ENCODE data around the gene DDX28.
"Not testable (repeated sequence)": the region's sequence is repeated elsewhere in the genome, so short reads cannot be mapped to it uniquely, and the experiment has no call there.

Gene DDX28

DNA sequence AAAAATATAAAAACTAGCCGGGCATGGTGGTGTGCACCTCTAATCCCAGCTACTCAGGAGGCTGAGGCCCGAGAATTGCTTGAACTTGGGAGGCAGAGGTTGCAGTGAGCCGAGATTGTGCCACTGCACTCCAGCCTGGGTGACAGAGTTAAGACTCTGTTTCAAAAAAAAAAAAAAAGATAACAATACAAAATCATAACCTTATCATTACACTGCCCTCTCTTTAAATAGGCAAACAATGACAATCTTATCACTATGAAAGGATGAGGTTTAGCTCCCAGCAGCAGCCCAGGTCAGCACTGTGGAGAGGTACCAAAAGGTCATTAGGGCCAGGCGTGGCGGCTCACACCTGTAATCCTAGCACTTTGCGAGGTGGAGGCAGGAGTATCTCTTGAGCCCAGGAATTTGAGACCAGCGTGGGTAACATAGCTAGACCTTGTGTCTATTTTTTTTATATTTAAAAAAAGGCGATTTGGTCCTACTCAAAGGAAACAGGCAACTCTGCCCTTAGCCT lies 3.8 kb downstream of the DDX28 start:
- peaks cover 0 to 10% (median 9%) of the 10 kb centered on the region in 5 donors for H3K36me3 ChIP-seq (ENCODE audit: control insufficient read depth in 5 of 5, insufficient read depth in 5 of 5, low read length in 5 of 5)
- H3K27me3 ChIP-seq (ENCODE audit: control insufficient read depth in 5 of 5, insufficient read depth in 4 of 5, low read length in 5 of 5) = no peaks in the 10 kb centered on the region
- peaks cover 9 to 31% (median 28%) of the 10 kb centered on the region in 5 donors for H3K4me1 ChIP-seq (ENCODE audit: control insufficient read depth in 5 of 5, insufficient read depth in 5 of 5, low read length in 5 of 5)
- H3K27ac ChIP-seq (ENCODE audit: low read depth, low read length) = no peak overlapping the region
- H3K4me3 ChIP-seq (ENCODE audit: low read depth in 1 of 5, low read length in 5 of 5) = no peak overlapping the region
- no peak overlapping the region for H3K9ac ChIP-seq (ENCODE audit: low read length in 5 of 5)
- H3K9me3 ChIP-seq (ENCODE audit: control insufficient read depth in 5 of 5, low read length in 5 of 5) = no peaks in the 10 kb centered on the region

DNA sequence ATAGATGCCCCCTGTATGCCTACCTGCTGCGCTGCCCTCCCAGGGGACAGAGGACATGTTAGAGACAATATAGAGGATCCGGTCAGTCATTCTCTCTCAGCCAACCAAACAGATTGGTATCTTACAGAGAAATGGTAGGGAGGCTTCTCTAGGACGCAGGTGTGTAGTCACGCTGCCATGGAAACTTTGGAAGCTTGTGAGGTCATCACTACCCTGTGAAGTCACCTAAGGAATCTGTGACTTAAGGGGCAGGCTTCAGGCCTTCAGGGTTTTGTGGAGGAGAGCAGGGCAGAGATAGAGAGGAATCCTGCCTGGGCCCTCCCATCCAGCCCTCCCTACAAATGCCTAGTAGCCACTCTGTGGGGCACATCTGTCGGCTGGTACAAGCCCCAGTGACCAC lies 7.4 kb downstream of the DDX28 start, which contains the start of gene DPEP2NB:
Gene DPEP2NB, minus strand, starts transcription at position 231 of the 400 bp plus-strand sequence. Its CDS starts 141 bp downstream, at position 90.
- no peak within 1 kb of the TSS for H3K4me3 ChIP-seq (ENCODE audit: low read depth in 1 of 5, low read length in 5 of 5)
- no peak within 1 kb of the TSS for H3K9ac ChIP-seq (ENCODE audit: low read length in 5 of 5)
- H3K36me3 ChIP-seq (ENCODE audit: control insufficient read depth in 5 of 5, insufficient read depth in 5 of 5, low read length in 5 of 5) = no peaks in the 10 kb centered on the region
- H3K27me3 ChIP-seq (ENCODE audit: control insufficient read depth in 5 of 5, insufficient read depth in 4 of 5, low read length in 5 of 5) = no peaks in the 10 kb centered on the region
- H3K27ac ChIP-seq (ENCODE audit: low read depth, low read length) = no peak within 1 kb of the TSS
- H3K9me3 ChIP-seq (ENCODE audit: control insufficient read depth in 5 of 5, low read length in 5 of 5) = no peaks in the 10 kb centered on the region
- peaks cover 0 to 15% (median 1%) of the 10 kb centered on the region in 5 donors for H3K4me1 ChIP-seq (ENCODE audit: control insufficient read depth in 5 of 5, insufficient read depth in 5 of 5, low read length in 5 of 5)

DNA sequence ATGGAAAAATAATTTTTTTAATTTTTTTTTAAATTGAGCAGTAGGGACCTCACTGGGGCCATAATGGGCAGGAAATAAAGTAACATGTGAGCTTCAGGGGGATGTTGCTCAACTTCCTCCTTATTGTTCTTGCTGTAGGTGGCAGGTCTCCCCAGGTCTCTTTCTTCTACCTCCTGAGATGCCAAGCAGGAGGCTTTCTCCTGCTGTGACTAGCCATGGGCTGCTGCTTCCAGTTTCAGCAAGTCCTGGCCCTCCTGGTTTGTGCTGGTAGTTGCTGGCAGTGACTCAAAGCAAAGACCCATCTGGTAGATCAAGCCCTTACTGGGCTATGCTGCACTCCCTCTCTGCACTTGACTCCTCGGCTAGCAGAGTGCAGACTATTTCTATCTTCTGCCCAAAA lies 9.6 kb downstream of the DDX28 start:
- Histone ChIP-seq H3K27me3 (ENCODE audit: control insufficient read depth in 5 of 5, insufficient read depth in 4 of 5, low read length in 5 of 5) (no peaks in the 10 kb centered on the region), H3K9ac (ENCODE audit: low read length in 5 of 5) (no peak overlapping the region), H3K4me1 (ENCODE audit: control insufficient read depth in 5 of 5, insufficient read depth in 5 of 5, low read length in 5 of 5) (peaks cover 0 to 15% (median 1%) of the 10 kb centered on the region in 5 donors), H3K4me3 (ENCODE audit: low read depth in 1 of 5, low read length in 5 of 5) (peak overlapping the region in 1 of 5 donors; percentile 22), H3K9me3 (ENCODE audit: control insufficient read depth in 5 of 5, low read length in 5 of 5) (no peaks in the 10 kb centered on the region), H3K27ac (ENCODE audit: low read depth, low read length) (no peak overlapping the region), H3K36me3 (ENCODE audit: control insufficient read depth in 5 of 5, insufficient read depth in 5 of 5, low read length in 5 of 5) (no peaks in the 10 kb centered on the region)

DNA sequence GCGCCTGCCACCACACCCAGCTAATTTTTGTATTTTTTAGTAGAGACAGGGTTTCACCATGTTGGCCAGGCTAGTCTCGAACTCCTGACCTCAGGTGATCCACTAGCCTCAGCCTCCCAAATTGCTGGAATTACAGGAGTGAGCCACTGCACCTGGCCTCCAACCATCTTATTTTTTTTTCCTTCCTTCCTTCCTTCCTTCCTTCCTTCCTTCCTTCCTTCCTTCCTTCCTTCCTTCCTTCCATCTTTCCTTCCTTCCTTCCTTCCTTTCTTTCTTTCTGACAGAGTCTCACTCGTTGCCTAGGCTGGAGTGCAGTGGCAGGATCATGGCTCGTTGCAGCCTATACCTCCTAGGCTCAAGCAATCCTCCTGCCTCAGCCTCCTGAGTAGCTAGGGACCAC lies 13.2 kb downstream of the DDX28 start:
- H3K4me3 ChIP-seq (ENCODE audit: low read depth in 1 of 5, low read length in 5 of 5); H3K9me3 ChIP-seq (ENCODE audit: control insufficient read depth in 5 of 5, low read length in 5 of 5); H3K27me3 ChIP-seq (ENCODE audit: control insufficient read depth in 5 of 5, insufficient read depth in 4 of 5, low read length in 5 of 5); H3K27ac ChIP-seq (ENCODE audit: low read depth, low read length); H3K36me3 ChIP-seq (ENCODE audit: control insufficient read depth in 5 of 5, insufficient read depth in 5 of 5, low read length in 5 of 5); H3K9ac ChIP-seq (ENCODE audit: low read length in 5 of 5): not testable (repeated sequence)
- peaks cover 0 to 24% (median 11%) of the 10 kb centered on the region in 5 donors for H3K4me1 ChIP-seq (ENCODE audit: control insufficient read depth in 5 of 5, insufficient read depth in 5 of 5, low read length in 5 of 5)

DNA sequence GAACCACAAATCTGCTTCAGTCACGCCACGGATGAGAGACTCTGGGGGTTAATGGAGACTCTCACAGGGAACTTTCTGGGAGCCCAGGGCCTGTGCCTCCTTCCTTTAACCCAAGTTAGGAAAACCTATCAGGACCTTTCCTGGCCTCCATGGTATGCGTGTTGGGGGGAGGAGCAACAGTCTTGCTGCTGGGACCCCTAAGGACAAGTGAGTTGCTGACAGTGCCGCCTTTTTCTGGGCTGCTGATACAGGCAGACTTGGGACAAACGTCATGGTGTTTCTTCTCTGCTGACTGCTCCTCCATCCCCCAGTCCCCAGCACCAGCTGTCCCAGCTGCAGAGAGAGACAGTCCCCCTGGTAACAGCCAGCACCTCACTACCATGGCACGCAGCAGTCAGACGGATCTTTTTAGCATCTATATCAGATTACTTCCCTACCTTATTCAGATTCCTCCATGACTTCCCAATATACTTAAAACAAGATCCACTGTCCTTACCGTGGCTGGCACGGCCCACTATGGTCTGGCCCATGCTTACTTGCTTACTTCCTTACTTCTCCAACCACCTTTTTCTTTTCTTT lies 13.8 kb downstream of the DDX28 start:
- Histone ChIP-seq H3K4me1 (ENCODE audit: control insufficient read depth in 5 of 5, insufficient read depth in 5 of 5, low read length in 5 of 5) (peaks cover 0 to 22% (median 11%) of the 10 kb centered on the region in 5 donors), H3K27me3 (ENCODE audit: control insufficient read depth in 5 of 5, insufficient read depth in 4 of 5, low read length in 5 of 5) (no peaks in the 10 kb centered on the region), H3K9me3 (ENCODE audit: control insufficient read depth in 5 of 5, low read length in 5 of 5) (no peaks in the 10 kb centered on the region), H3K9ac (ENCODE audit: low read length in 5 of 5) (no peak overlapping the region), H3K36me3 (ENCODE audit: control insufficient read depth in 5 of 5, insufficient read depth in 5 of 5, low read length in 5 of 5) (no peaks in the 10 kb centered on the region), H3K4me3 (ENCODE audit: low read depth in 1 of 5, low read length in 5 of 5) (no peak overlapping the region), H3K27ac (ENCODE audit: low read depth, low read length) (no peak overlapping the region)

DNA sequence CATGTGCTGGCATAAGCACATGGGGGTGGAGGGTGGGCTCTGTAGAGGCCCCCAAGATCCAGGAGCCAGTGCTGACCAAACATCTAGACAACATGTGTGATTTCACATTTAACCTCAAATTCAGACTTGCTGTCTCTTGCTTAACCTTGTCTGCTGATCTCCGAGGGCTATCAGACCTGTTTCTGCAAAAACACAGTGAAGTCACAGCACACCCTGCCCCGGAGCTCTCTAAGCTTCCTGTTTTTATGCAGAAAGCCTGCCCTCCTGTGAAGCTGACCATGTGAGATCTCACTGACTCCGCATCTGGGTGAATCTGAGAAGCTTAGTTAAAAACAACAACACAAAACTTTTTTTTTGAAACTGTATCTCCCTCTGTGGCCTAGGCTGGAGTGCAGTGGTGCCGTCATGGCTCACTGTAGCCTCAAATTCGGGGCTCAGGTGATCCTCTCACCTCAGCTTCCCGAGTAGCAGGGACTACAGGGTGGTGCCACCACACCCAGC lies 17.2 kb downstream of the DDX28 start:
- Histone ChIP-seq H3K4me1 (ENCODE audit: control insufficient read depth in 5 of 5, insufficient read depth in 5 of 5, low read length in 5 of 5) (peaks cover 0 to 13% (median 7%) of the 10 kb centered on the region in 5 donors), H3K4me3 (ENCODE audit: low read depth in 1 of 5, low read length in 5 of 5) (no peak overlapping the region), H3K27ac (ENCODE audit: low read depth, low read length) (no peak overlapping the region), H3K9ac (ENCODE audit: low read length in 5 of 5) (no peak overlapping the region), H3K36me3 (ENCODE audit: control insufficient read depth in 5 of 5, insufficient read depth in 5 of 5, low read length in 5 of 5) (no peaks in the 10 kb centered on the region), H3K27me3 (ENCODE audit: control insufficient read depth in 5 of 5, insufficient read depth in 4 of 5, low read length in 5 of 5) (no peaks in the 10 kb centered on the region), H3K9me3 (ENCODE audit: control insufficient read depth in 5 of 5, low read length in 5 of 5) (no peaks in the 10 kb centered on the region)

DNA sequence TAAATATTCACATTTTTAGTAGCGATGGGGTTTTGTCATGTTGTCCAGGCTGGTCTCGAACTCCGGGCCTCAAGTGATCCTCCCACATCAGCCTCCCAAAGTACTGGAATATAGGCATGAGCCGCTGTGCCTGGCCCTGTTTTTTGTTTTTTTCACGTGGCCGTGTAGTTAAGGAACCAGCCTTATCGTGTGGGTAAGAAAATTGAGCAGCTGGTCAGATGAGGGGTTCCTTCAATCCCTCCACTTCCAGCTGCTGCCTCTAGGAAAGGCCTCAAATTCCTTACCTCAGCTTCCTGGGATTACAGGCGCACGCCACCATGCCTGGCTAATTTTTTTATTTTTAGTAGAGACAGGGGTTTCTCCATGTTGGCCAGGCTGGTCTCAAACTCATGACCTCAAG lies 17.8 kb downstream of the DDX28 start:
- no peak overlapping the region for H3K27ac ChIP-seq (ENCODE audit: low read depth, low read length)

DNA sequence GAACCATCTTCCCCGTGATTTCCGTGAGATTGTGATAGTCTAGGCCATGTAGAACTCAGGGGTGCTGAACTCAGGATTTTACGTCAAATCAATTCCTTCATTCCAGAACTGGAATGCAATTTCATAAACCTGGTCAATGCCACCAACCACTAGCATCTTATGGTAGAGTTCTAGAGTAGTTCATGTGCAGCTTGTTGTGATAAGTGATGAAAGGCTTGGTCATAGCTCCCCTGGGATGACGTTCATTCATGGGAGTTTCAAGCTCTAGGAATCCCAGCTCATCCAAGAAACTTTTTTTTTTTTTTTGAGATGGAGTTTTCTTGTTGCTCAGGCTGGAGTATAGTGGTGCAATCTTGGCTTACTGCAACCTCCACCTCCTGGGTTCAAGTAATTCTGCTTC lies 20.0 kb downstream of the DDX28 start:
- peaks cover 0 to 26% (median 14%) of the 10 kb centered on the region in 5 donors for H3K4me1 ChIP-seq (ENCODE audit: control insufficient read depth in 5 of 5, insufficient read depth in 5 of 5, low read length in 5 of 5)
- no peaks in the 10 kb centered on the region for H3K9me3 ChIP-seq (ENCODE audit: control insufficient read depth in 5 of 5, low read length in 5 of 5)
- no peaks in the 10 kb centered on the region for H3K27me3 ChIP-seq (ENCODE audit: control insufficient read depth in 5 of 5, insufficient read depth in 4 of 5, low read length in 5 of 5)
- H3K4me3 ChIP-seq (ENCODE audit: low read depth in 1 of 5, low read length in 5 of 5) = no peak overlapping the region
- no peak overlapping the region for H3K9ac ChIP-seq (ENCODE audit: low read length in 5 of 5)
- H3K27ac ChIP-seq (ENCODE audit: low read depth, low read length) = no peak overlapping the region
- no peaks in the 10 kb centered on the region for H3K36me3 ChIP-seq (ENCODE audit: control insufficient read depth in 5 of 5, insufficient read depth in 5 of 5, low read length in 5 of 5)

More for the DNA sequence above, 17.8 kb downstream of the DDX28 start:
- Histone ChIP-seq H3K9me3 (ENCODE audit: control insufficient read depth in 5 of 5, low read length in 5 of 5) (no peaks in the 10 kb centered on the region), H3K36me3 (ENCODE audit: control insufficient read depth in 5 of 5, insufficient read depth in 5 of 5, low read length in 5 of 5) (no peaks in the 10 kb centered on the region), H3K9ac (ENCODE audit: low read length in 5 of 5) (no peak overlapping the region), H3K4me1 (ENCODE audit: control insufficient read depth in 5 of 5, insufficient read depth in 5 of 5, low read length in 5 of 5) (peaks cover 0 to 19% (median 13%) of the 10 kb centered on the region in 5 donors), H3K27me3 (ENCODE audit: control insufficient read depth in 5 of 5, insufficient read depth in 4 of 5, low read length in 5 of 5) (no peaks in the 10 kb centered on the region), H3K4me3 (ENCODE audit: low read depth in 1 of 5, low read length in 5 of 5) (no peak overlapping the region)

DNA sequence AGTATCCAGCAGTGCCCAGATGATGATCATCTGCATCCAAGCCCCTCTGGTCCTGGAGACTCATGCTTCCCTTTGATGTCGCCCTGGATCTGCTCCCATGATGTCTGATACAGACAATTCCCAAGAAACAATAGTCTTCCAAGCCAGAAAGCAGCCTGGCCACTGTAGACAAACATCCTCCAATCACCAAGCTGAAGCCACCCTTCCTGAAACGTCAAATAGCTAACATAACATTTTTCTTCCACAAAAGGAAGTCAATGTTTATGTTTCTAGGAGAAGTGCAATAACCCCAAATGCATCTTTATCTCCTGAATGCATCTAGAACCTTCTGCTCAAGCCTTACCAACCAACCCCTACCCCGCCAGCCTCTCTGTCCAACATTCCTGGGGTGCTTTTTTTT lies 22.6 kb downstream of the DDX28 start:
- Histone ChIP-seq H3K27ac (ENCODE audit: low read depth, low read length) (no peak overlapping the region), H3K4me3 (ENCODE audit: low read depth in 1 of 5, low read length in 5 of 5) (peak overlapping the region in 3 of 5 donors; percentile 10 to 45 (median 26)), H3K9me3 (ENCODE audit: control insufficient read depth in 5 of 5, low read length in 5 of 5) (no peaks in the 10 kb centered on the region), H3K9ac (ENCODE audit: low read length in 5 of 5) (peak overlapping the region in 1 of 5 donors; percentile 28), H3K36me3 (ENCODE audit: control insufficient read depth in 5 of 5, insufficient read depth in 5 of 5, low read length in 5 of 5) (no peaks in the 10 kb centered on the region), H3K27me3 (ENCODE audit: control insufficient read depth in 5 of 5, insufficient read depth in 4 of 5, low read length in 5 of 5) (no peaks in the 10 kb centered on the region), H3K4me1 (ENCODE audit: control insufficient read depth in 5 of 5, insufficient read depth in 5 of 5, low read length in 5 of 5) (peaks cover 0 to 19% (median 8%) of the 10 kb centered on the region in 5 donors)

DNA sequence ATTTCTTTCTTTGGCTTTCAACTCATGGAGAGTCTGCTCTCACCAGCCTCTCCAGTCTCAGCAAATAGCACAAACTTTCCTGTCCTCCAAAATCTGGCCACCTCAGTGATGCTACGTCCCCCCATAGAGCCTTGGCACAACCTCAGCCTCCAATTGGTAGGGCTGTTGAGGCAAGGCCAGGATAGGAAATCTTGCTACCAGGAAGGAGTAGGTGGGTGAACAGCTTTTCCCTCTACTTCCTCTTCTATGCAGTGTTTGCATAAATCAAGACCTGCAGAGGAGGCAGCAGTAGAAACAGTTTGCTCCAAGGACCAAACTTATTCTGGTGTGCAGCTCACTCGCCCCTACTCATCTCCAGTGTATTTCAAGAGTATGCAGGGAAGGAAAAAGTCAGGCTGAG lies 23.0 kb downstream of the DDX28 start:
- Histone ChIP-seq H3K4me3 (ENCODE audit: low read depth in 1 of 5, low read length in 5 of 5) (peak overlapping the region in 4 of 5 donors; percentile 10 to 45 (median 18)), H3K9me3 (ENCODE audit: control insufficient read depth in 5 of 5, low read length in 5 of 5) (no peaks in the 10 kb centered on the region), H3K27ac (ENCODE audit: low read depth, low read length) (no peak overlapping the region), H3K36me3 (ENCODE audit: control insufficient read depth in 5 of 5, insufficient read depth in 5 of 5, low read length in 5 of 5) (no peaks in the 10 kb centered on the region), H3K9ac (ENCODE audit: low read length in 5 of 5) (no peak overlapping the region), H3K27me3 (ENCODE audit: control insufficient read depth in 5 of 5, insufficient read depth in 4 of 5, low read length in 5 of 5) (no peaks in the 10 kb centered on the region), H3K4me1 (ENCODE audit: control insufficient read depth in 5 of 5, insufficient read depth in 5 of 5, low read length in 5 of 5) (peaks cover 0 to 17% (median 3%) of the 10 kb centered on the region in 5 donors)

All from subcutaneous abdominal adipose tissue (tissue), 5 donors.